Endothelial cell of umbilical vein (primary cell): ENCODE results near the gene DUSP8. TPM values are rescaled to one million over a fixed set of nuclear protein-coding genes. Genes with fewer than 3 reads are reported as not detected.
"Not testable (repeated sequence)": the region's sequence is repeated elsewhere in the genome, so short reads cannot be mapped to it uniquely, and the experiment has no call there.

ENCODE experiments used
- BruUV-seq: library from RNA; stranded (reverse); fragments of 400-500 nt; replicated peaks from 2 replicates; lab custom pipeline; 2021; lab: Mats Ljungman, UMichigan
- CTCF ChIA-PET: fragments of 300-600, 350-600 bp; sonication (Branson Sonifier 250); formaldehyde crosslinking; loops from one replicate; lab custom pipeline; 2021; ENCODE audit warnings: antibody characterized with exemption, inconsistent platforms; lab: Charles Lee
- POLR2A ChIA-PET: fragments of 300-600, 350-600 bp; sonication (Branson Sonifier 250); formaldehyde crosslinking; loops from one replicate; lab custom pipeline; 2021; ENCODE audit warnings: antibody characterized with exemption, inconsistent platforms; lab: Charles Lee
- DNase-seq: peaks from one replicate; pipeline ENCODE4 v3.0.0-alpha.2; 2011; ENCODE audit warnings: low read depth, low spot score
- FAIRE-seq: peaks from 2 replicates; lab custom pipeline; 2011; peaks lifted over from hg19 to GRCh38; lab: Jason Lieb, UNC
- H2AFZ ChIP-seq: 2 replicates; pipeline ENCODE4 v1.6.0; 2012; ENCODE audit warnings: low read depth, low read length, control low read depth, inconsistent platforms
- H3K27ac ChIP-seq: 2 replicates; pipeline ENCODE4 v1.5.1; 2011; ENCODE audit warnings: low read depth, mild to moderate bottlenecking, control low read depth, low read length, moderate library complexity; ENCODE audit not compliant: insufficient read depth
- H3K27me3 ChIP-seq, 2 experiments: 2 replicates each; pipeline versions ENCODE4 v1.6.0 to v1.6.1; 2011; ENCODE audit warnings: low read length in 2 of 2, mixed read lengths in 1 of 2; ENCODE audit not compliant: control insufficient read depth in 2 of 2, insufficient read depth in 2 of 2
- H3K36me3 ChIP-seq, 2 experiments: 2 replicates in 1 of 2; 3 replicates in 1 of 2; pipeline ENCODE4 v1.5.1; 2011; ENCODE audit warnings: low read length in 2 of 2, mild to moderate bottlenecking in 1 of 2, moderate library complexity in 1 of 2; ENCODE audit not compliant: control insufficient read depth in 2 of 2, insufficient read depth in 2 of 2; ENCODE audit errors: extremely low read depth in 1 of 2
- H3K4me1 ChIP-seq: 3 replicates; pipeline ENCODE4 v1.5.1; 2011; ENCODE audit warnings: mild to moderate bottlenecking, low read length; ENCODE audit not compliant: control insufficient read depth, insufficient read depth; ENCODE audit errors: extremely low read depth
- H3K4me2 ChIP-seq: 2 replicates; pipeline ENCODE4 v1.6.1; 2011; ENCODE audit warnings: low read length, control low read depth, mixed read lengths; ENCODE audit not compliant: insufficient read depth
- H3K4me3 ChIP-seq, 3 experiments: fragments of 200-600 bp in 1 of 3; sonication (generic), shearing (Covaris generic) in 1 of 3; replicated peaks in 1 of 3; 2 replicates each; pipeline ENCODE4 v1.5.1; 2011 to 2016; ENCODE audit warnings: control low read depth in 3 of 3, low read length in 3 of 3, mild to moderate bottlenecking in 2 of 3, inconsistent platforms in 1 of 3, low read depth in 1 of 3, moderate library complexity in 1 of 3; ENCODE audit not compliant: insufficient read depth in 1 of 3
- H3K79me2 ChIP-seq: 2 replicates; pipeline ENCODE4 v1.6.0; 2012; ENCODE audit warnings: low read length, inconsistent platforms; ENCODE audit not compliant: control insufficient read depth, insufficient read depth
- H3K9ac ChIP-seq: replicated peaks from 2 replicates; pipeline ENCODE3; 2011; ENCODE audit warnings: low read length, control low read depth; ENCODE audit not compliant: insufficient read depth; ENCODE audit errors: extremely low read depth
- H3K9me1 ChIP-seq: replicated peaks from 3 replicates; pipeline ENCODE4 v1.6.0; 2011; ENCODE audit warnings: mild to moderate bottlenecking, low read length; ENCODE audit not compliant: control insufficient read depth, insufficient read depth; ENCODE audit errors: extremely low read depth
- H3K9me3 ChIP-seq: replicated peaks from 2 replicates; pipeline ENCODE4 v1.5.1; 2012; ENCODE audit warnings: low read length, inconsistent platforms; ENCODE audit not compliant: control insufficient read depth, insufficient read depth
- H4K20me1 ChIP-seq: replicated peaks from 2 replicates; pipeline ENCODE3; 2011; ENCODE audit warnings: mild to moderate bottlenecking, low read length; ENCODE audit not compliant: control insufficient read depth, insufficient read depth; ENCODE audit errors: extremely low read depth
- EZH2 ChIP-seq: IDR thresholded peaks from 2 replicates; pipeline ENCODE4 v1.6.1; 2012; ENCODE audit warnings: borderline replicate concordance, low read depth, mild to moderate bottlenecking, moderate library complexity, low read length, inconsistent platforms; ENCODE audit not compliant: severe bottlenecking
- FOS ChIP-seq: IDR thresholded peaks from 2 replicates; pipeline ENCODE4 v1.6.1; 2011; ENCODE audit warnings: mild to moderate bottlenecking, low read length, moderate library complexity, borderline replicate concordance; ENCODE audit not compliant: insufficient read depth
- GATA2 ChIP-seq: IDR thresholded peaks from 2 replicates; pipeline ENCODE4 v1.7.0; 2011; ENCODE audit warnings: low read depth, mild to moderate bottlenecking, moderate library complexity, mixed read lengths, low read length; ENCODE audit not compliant: insufficient read length, insufficient read depth
- JUN ChIP-seq: IDR thresholded peaks from 2 replicates; pipeline ENCODE4 v1.6.1; 2011; ENCODE audit warnings: borderline replicate concordance, low read depth; ENCODE audit not compliant: insufficient read length, insufficient read depth
- MYC ChIP-seq: IDR thresholded peaks from one replicate; pipeline ENCODE4 v1.6.1; 2011; ENCODE audit warnings: mild to moderate bottlenecking, low read depth, low read length
- POLR2A ChIP-seq: IDR thresholded peaks from 2 replicates; pipeline ENCODE4 v1.6.1; 2012; ENCODE audit warnings: low read depth, mild to moderate bottlenecking, control low read depth, low read length
- POLR2AphosphoS5 ChIP-seq: IDR thresholded peaks from 2 replicates; pipeline ENCODE4 v1.6.1; 2012; ENCODE audit warnings: low read depth, mild to moderate bottlenecking, control low read depth, low read length, moderate library complexity; ENCODE audit not compliant: insufficient read depth
- dilution Hi-C: fragments of 300-500 bp; cut with MboI; formaldehyde crosslinking; loops from one replicate; pipeline ENCODE4 v1.15.0; 2019; ENCODE audit warnings: low sequenced_read_pairs; ENCODE audit not compliant: extremely low pct_ligation_motif_present
- intact Hi-C: fragments of 100-400 bp; cut with micrococcal nuclease; formaldehyde crosslinking; loops from one replicate; pipeline ENCODE4 v1.10.0; 2022
- polyA plus RNA-seq, 4 experiments: library from polyadenylated mRNA; depleted of rRNA in 3 of 4; stranded (reverse) in 3 of 4; unstranded in 1 of 4; fragments of >200 nt; gene quantifications; 2 replicates each; pipeline versions ENCODE4 v1.2.1 to v1.2.3, GENCODE V29; 2011 to 2012; ENCODE audit warnings: missing spikeins in 1 of 4
- total RNA-seq: library from RNA; stranded (reverse); gene quantifications from 2 replicates; pipeline ENCODE4 v1.2.3, GENCODE V29; 2021
- TF ChIP-seq, protein P1 (sequence below), 2 donors: IDR thresholded peaks; 1 replicate in 1 of 2; 2 replicates in 1 of 2; pipeline ENCODE4 v1.5.1; 2011; ENCODE audit warnings: low read length in 2 of 2, mild to moderate bottlenecking in 2 of 2, moderate library complexity in 2 of 2, control low read depth in 1 of 2, inconsistent platforms in 1 of 2, low read depth in 1 of 2; ENCODE audit not compliant: insufficient read depth in 1 of 2; ENCODE audit errors: extremely low read depth in 1 of 2
- TF ChIP-seq, protein P2 (sequence below): IDR thresholded peaks from 2 replicates; pipeline ENCODE4 v1.6.1; 2011; ENCODE audit not compliant: insufficient read depth, insufficient read length

The DUSP8 gene
- total and polyA plus RNA-seq, 2 donors (not counting 3 experiments of a cell fraction or from before 2014, with no cell fraction given): 4.6 to 5.9 TPM

DNA sequence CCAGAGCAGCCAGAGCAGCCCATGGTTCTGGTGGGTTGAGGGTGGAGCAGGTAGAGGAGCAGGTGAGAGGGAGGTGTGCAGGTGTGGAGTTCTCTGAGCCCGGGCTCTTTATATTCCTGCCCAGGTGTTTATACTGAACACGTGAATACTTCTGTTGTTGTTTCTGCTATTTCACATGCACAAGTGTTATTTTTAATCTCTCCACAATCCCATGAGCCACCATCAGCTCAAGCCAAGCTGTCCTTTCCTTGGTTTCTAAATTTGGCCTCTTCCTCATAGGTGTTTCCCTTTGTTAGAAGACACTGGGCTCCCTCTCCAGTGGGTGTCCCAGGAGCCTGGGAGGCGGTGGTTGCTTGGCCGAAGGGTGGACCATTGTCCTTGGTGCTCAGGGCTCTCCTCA lies 36.3 kb upstream of the DUSP8 start, which contains the start of gene KRTAP5-3:
Gene KRTAP5-3, minus strand, starts transcription at position 101 of the 400 bp plus-strand sequence. Its CDS starts 78 bp downstream, at position 23.
- no peaks in the 10 kb centered on the region for H3K9me1 ChIP-seq
- no peaks in the 10 kb centered on the region for H3K79me2 ChIP-seq
- H3K27ac ChIP-seq: no peak within 1 kb of the TSS
- FAIRE-seq (no peak), DNase-seq (no peak)
- no peak within 1 kb of the TSS for H3K4me3 ChIP-seq
- dilution Hi-C loops: no loop called here
- intact Hi-C loops: no loop called here
- no peak within 1 kb of the TSS for H2AFZ ChIP-seq
- no peak within 1 kb of the TSS for H3K4me2 ChIP-seq
- no peak for TF ChIP-seq POLR2A
- TF ChIP-seq FOS: no peak
- TF ChIP-seq, protein P1, sequence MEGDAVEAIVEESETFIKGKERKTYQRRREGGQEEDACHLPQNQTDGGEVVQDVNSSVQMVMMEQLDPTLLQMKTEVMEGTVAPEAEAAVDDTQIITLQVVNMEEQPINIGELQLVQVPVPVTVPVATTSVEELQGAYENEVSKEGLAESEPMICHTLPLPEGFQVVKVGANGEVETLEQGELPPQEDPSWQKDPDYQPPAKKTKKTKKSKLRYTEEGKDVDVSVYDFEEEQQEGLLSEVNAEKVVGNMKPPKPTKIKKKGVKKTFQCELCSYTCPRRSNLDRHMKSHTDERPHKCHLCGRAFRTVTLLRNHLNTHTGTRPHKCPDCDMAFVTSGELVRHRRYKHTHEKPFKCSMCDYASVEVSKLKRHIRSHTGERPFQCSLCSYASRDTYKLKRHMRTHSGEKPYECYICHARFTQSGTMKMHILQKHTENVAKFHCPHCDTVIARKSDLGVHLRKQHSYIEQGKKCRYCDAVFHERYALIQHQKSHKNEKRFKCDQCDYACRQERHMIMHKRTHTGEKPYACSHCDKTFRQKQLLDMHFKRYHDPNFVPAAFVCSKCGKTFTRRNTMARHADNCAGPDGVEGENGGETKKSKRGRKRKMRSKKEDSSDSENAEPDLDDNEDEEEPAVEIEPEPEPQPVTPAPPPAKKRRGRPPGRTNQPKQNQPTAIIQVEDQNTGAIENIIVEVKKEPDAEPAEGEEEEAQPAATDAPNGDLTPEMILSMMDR (IDR thresholded peaks at IDR 0.05; ENCODE audit: extremely low read depth in 1 of 2, insufficient read depth in 1 of 2, low read depth in 1 of 2, low read length in 2 of 2): no peak
- no peak for TF ChIP-seq JUN
- no peak for TF ChIP-seq MYC
- TF ChIP-seq, protein P2, sequence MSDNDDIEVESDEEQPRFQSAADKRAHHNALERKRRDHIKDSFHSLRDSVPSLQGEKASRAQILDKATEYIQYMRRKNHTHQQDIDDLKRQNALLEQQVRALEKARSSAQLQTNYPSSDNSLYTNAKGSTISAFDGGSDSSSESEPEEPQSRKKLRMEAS: no peak
- no peak for TF ChIP-seq POLR2AphosphoS5
- TF ChIP-seq EZH2: no peak
- no peak for TF ChIP-seq GATA2
- CTCF ChIA-PET: interaction anchor here (1.5 kb wide), 1 partner anchor 13 kb away, joined by 9 read pairs; no protein-coding TSS in a partner anchor
- H3K9me3 ChIP-seq: no peaks in the 10 kb centered on the region
- H3K36me3 ChIP-seq: no peaks in the 10 kb centered on the region
- H4K20me1 ChIP-seq: no peaks in the 10 kb centered on the region
- no peaks in the 10 kb centered on the region for H3K27me3 ChIP-seq
- H3K4me1 ChIP-seq: no peaks in the 10 kb centered on the region
- H3K9ac ChIP-seq: no peak within 1 kb of the TSS
- POLR2A ChIA-PET: no interaction called here
- no TSS peak for BruUV-seq

DNA sequence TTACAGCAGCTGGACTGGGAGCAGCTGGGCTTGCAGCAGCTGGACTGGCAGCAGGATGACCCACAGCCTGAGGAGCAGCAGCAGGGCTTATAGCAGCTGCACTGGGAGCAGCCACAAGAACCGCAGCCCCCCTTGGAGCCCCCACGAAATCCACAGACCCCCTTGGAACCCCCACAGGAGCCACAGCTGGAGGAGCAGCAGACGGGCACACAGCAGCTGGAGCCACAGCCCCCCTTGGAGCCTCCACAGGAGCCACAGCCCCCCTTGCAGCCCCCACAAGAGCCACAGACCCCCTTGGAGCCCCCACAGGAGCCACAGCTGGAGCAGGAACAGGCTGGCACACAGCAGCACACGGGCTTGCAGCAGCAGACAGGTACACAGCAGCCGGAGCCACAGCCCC lies 35.8 kb upstream of the DUSP8 start:
- H3K79me2 ChIP-seq, H4K20me1 ChIP-seq, H3K4me1 ChIP-seq, H3K27me3 ChIP-seq, H2AFZ ChIP-seq, H3K9ac ChIP-seq, H3K4me2 ChIP-seq, POLR2A ChIA-PET, H3K9me3 ChIP-seq, H3K27ac ChIP-seq, DNase-seq, dilution Hi-C loops, FAIRE-seq, intact Hi-C loops, H3K9me1 ChIP-seq, H3K36me3 ChIP-seq, H3K4me3 ChIP-seq, BruUV-seq: not testable (repeated sequence)
- CTCF ChIA-PET: interaction anchor here (0.8 kb wide), 1 partner anchor 13 kb away, joined by 3 read pairs; no protein-coding TSS in a partner anchor
